OCI-LY1 (cell line): ENCODE data around the gene KRTAP10-7.

Experiments used
- EZH2 ChIP-seq: fragments of 200-600 bp; sonication (generic), shearing (Covaris generic); IDR thresholded peaks from 2 replicates; pipeline ENCODE4 v1.8.0; 2017; ENCODE audit warnings: borderline replicate concordance, mixed run types, mild to moderate bottlenecking, antibody characterized with exemption, low read length, moderate library complexity, mixed read lengths
- TF ChIP-seq, protein P1 (sequence below): fragments of 200-600 bp; sonication (generic), shearing (Covaris generic); IDR thresholded peaks from 2 replicates; pipeline ENCODE4 v1.5.1; 2017; ENCODE audit warnings: mild to moderate bottlenecking, antibody characterized with exemption, low read length, moderate library complexity, mixed read lengths

DNA sequence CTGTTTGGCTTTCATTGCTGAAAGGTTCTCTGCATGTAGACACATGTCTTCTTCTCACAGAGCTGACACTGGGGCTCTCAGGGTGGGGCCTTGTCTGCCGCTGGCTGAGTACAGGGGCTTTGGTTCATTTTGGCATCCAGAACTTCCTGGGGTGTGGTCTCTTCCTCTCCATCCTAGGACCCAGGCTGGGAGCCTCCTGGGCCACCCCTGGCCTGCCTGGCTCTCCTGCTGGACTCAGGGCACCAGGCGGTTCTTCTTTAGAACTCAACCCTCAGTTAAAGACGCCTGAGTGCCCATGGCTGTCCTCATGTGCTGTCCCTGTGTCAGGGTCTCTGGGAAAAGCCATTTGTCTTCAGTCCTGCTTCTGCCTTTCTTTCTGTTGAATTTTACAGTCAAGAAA lies 14.5 kb upstream of the KRTAP10-7 start:
- TF ChIP-seq, protein P1, sequence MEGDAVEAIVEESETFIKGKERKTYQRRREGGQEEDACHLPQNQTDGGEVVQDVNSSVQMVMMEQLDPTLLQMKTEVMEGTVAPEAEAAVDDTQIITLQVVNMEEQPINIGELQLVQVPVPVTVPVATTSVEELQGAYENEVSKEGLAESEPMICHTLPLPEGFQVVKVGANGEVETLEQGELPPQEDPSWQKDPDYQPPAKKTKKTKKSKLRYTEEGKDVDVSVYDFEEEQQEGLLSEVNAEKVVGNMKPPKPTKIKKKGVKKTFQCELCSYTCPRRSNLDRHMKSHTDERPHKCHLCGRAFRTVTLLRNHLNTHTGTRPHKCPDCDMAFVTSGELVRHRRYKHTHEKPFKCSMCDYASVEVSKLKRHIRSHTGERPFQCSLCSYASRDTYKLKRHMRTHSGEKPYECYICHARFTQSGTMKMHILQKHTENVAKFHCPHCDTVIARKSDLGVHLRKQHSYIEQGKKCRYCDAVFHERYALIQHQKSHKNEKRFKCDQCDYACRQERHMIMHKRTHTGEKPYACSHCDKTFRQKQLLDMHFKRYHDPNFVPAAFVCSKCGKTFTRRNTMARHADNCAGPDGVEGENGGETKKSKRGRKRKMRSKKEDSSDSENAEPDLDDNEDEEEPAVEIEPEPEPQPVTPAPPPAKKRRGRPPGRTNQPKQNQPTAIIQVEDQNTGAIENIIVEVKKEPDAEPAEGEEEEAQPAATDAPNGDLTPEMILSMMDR = no peak
- no peak for TF ChIP-seq EZH2
